Measurements from ENCODE around the gene SLAMF6. TPM values are rescaled to one million over a fixed set of nuclear protein-coding genes. Genes with fewer than 3 reads are reported as not detected.
"Not testable (repeated sequence)": the region's sequence is repeated elsewhere in the genome, so short reads cannot be mapped to it uniquely, and the experiment has no call there.

Gene SLAMF6
- total RNA-seq, 1 donor from 2014 or later, result not detected

GRCh38 chr1:160483505-160484185, 39.4 kb downstream of the SLAMF6 start:
- no peak for DNase-seq (ENCODE audit: low spot score in 2 of 2)
- Histone ChIP-seq H3K27me3 (no peaks in the 10 kb centered on the region), H3K27ac (no peak overlapping the region), H3K4me3 (no peak overlapping the region), H3K9me3 (no peaks in the 10 kb centered on the region), H3K4me1 (no peaks in the 10 kb centered on the region), H3K36me3 (no peaks in the 10 kb centered on the region)
- no peak for TF ChIP-seq CTCF (IDR thresholded peaks at IDR 0.05)
- intact Hi-C loops (cut with DNase I), result no loop called here

GRCh38 chr1:160481979-160482596, 41.0 kb downstream of the SLAMF6 start:
- no peak for TF ChIP-seq CTCF (IDR thresholded peaks at IDR 0.05)
- H3K9me3 ChIP-seq, result no peaks in the 10 kb centered on the region
- no peaks in the 10 kb centered on the region for H3K4me1 ChIP-seq
- no peak overlapping the region for H3K4me3 ChIP-seq
- H3K27me3 ChIP-seq, result no peaks in the 10 kb centered on the region
- no peak for DNase-seq (ENCODE audit: low spot score in 2 of 2)
- H3K27ac ChIP-seq, result no peak overlapping the region
- H3K36me3 ChIP-seq, result no peaks in the 10 kb centered on the region
- intact Hi-C loops (cut with DNase I), result no loop called here

- DNase-seq (ENCODE audit: low spot score in 2 of 2); H3K4me1 ChIP-seq; H3K27ac ChIP-seq; H3K9me3 ChIP-seq; H3K4me3 ChIP-seq; H3K36me3 ChIP-seq; H3K27me3 ChIP-seq; intact Hi-C loops (cut with DNase I): not testable (repeated sequence)
Observed at GRCh38 chr1:160480781-160481180, 42.3 kb downstream of the SLAMF6 start.

- H3K27ac ChIP-seq; DNase-seq (ENCODE audit: low spot score in 2 of 2); H3K4me1 ChIP-seq; intact Hi-C loops (cut with DNase I); H3K9me3 ChIP-seq; H3K4me3 ChIP-seq; H3K36me3 ChIP-seq; H3K27me3 ChIP-seq: not testable (repeated sequence)
Observed at GRCh38 chr1:160479091-160479490, 44.0 kb downstream of the SLAMF6 start.

GRCh38 chr1:160474392-160475242, 48.4 kb downstream of the SLAMF6 start:
- Histone ChIP-seq H3K9me3 (no peaks in the 10 kb centered on the region), H3K27me3 (no peaks in the 10 kb centered on the region), H3K36me3 (no peaks in the 10 kb centered on the region), H3K4me3 (no peak overlapping the region), H3K4me1 (no peaks in the 10 kb centered on the region), H3K27ac (no peak overlapping the region)
- DNase-seq (ENCODE audit: low spot score in 2 of 2), result no peak
- TF ChIP-seq CTCF (IDR thresholded peaks at IDR 0.05), result no peak
- intact Hi-C loops (cut with DNase I), result no loop called here

- H3K36me3 ChIP-seq, result no peaks in the 10 kb centered on the region
- DNase-seq (ENCODE audit: low spot score in 2 of 2), result no peak
- TF ChIP-seq CTCF (IDR thresholded peaks at IDR 0.05), result no peak
- no peaks in the 10 kb centered on the region for H3K27me3 ChIP-seq
- intact Hi-C loops (cut with DNase I), result no loop called here
- H3K27ac ChIP-seq, result no peak overlapping the region
- H3K9me3 ChIP-seq, result no peaks in the 10 kb centered on the region
- no peak overlapping the region for H3K4me3 ChIP-seq
- no peaks in the 10 kb centered on the region for H3K4me1 ChIP-seq
Observed at GRCh38 chr1:160472112-160472511, 50.9 kb downstream of the SLAMF6 start.

Data from ascending aorta (tissue), 2 donors.